Progenitor cell of endocrine pancreas (in vitro differentiated cells): ENCODE results near the gene VDR. TPM values are rescaled to one million over a fixed set of nuclear protein-coding genes. Genes with fewer than 3 reads are reported as not detected.

Experiments used
- DNase-seq: peaks from one replicate; pipeline ENCODE4 v3.0.0; 2021; ENCODE audit warnings: low spot score; ENCODE audit not compliant: unreplicated experiment
- H3K27ac Mint-ChIP-seq: 2 replicates; pipeline ENCODE4 v1.8.0; 2021; ENCODE audit warnings: mild to moderate bottlenecking, moderate library complexity, mixed read lengths
- H3K27me3 Mint-ChIP-seq: 2 replicates; pipeline ENCODE4 v1.8.0; 2021; ENCODE audit warnings: mixed read lengths
- H3K36me3 Mint-ChIP-seq: 2 replicates; pipeline ENCODE4 v1.8.0; 2022; ENCODE audit warnings: mixed read lengths; ENCODE audit not compliant: insufficient read depth
- H3K4me1 Mint-ChIP-seq: 2 replicates; pipeline ENCODE4 v1.8.0; 2021; ENCODE audit warnings: low read depth, mixed read lengths
- H3K4me3 Mint-ChIP-seq: 2 replicates; pipeline ENCODE4 v1.8.0; 2021; ENCODE audit warnings: low read depth, mild to moderate bottlenecking, moderate library complexity, mixed read lengths
- H3K9me3 Mint-ChIP-seq: 2 replicates; pipeline ENCODE4 v1.8.0; 2021; ENCODE audit warnings: low read depth, mixed read lengths
- total RNA-seq: library from RNA; stranded (reverse); gene quantifications from 2 replicates; pipeline ENCODE4 v1.2.1, GENCODE V29; 2021
- TF ChIP-seq, protein P1 (sequence below): fragments of 200-600 bp; sonication (generic); IDR thresholded peaks from one replicate; pipeline ENCODE4 v1.5.0; 2021; ENCODE audit warnings: antibody characterized with exemption, mild to moderate bottlenecking; ENCODE audit not compliant: unreplicated experiment

The VDR gene
- total RNA-seq, 1 donor from 2014 or later = 0.31 TPM

DNA sequence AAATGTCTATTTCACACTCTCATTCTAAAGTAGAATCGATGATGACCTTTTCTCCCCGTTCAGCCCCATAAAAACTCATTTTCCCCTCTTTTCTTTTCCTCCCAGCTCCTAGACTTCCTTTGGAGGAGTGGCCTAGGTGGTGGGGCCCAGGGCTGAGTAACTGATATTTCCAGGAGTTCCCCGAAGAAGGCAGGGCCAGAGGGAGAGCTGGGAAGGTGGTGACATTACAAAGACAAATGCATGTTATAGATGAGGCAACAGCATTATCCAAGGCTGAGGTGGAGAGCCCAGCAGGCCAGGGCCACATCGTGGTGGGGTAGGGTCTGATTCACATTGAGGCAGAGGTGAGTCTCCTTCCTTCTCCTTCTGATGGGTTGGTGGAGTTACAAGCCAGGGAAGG, 62.9 kb downstream of the VDR start:
- DNase-seq = no peak
- Mint-ChIP-seq H3K27ac (no peak overlapping the region), H3K27me3 (peaks cover 7% of the 10 kb centered on the region), H3K36me3 (no peaks in the 10 kb centered on the region), H3K9me3 (no peaks in the 10 kb centered on the region), H3K4me3 (no peak overlapping the region), H3K4me1 (peaks cover 17% of the 10 kb centered on the region)
- TF ChIP-seq, protein P1, sequence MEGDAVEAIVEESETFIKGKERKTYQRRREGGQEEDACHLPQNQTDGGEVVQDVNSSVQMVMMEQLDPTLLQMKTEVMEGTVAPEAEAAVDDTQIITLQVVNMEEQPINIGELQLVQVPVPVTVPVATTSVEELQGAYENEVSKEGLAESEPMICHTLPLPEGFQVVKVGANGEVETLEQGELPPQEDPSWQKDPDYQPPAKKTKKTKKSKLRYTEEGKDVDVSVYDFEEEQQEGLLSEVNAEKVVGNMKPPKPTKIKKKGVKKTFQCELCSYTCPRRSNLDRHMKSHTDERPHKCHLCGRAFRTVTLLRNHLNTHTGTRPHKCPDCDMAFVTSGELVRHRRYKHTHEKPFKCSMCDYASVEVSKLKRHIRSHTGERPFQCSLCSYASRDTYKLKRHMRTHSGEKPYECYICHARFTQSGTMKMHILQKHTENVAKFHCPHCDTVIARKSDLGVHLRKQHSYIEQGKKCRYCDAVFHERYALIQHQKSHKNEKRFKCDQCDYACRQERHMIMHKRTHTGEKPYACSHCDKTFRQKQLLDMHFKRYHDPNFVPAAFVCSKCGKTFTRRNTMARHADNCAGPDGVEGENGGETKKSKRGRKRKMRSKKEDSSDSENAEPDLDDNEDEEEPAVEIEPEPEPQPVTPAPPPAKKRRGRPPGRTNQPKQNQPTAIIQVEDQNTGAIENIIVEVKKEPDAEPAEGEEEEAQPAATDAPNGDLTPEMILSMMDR = no peak

DNA sequence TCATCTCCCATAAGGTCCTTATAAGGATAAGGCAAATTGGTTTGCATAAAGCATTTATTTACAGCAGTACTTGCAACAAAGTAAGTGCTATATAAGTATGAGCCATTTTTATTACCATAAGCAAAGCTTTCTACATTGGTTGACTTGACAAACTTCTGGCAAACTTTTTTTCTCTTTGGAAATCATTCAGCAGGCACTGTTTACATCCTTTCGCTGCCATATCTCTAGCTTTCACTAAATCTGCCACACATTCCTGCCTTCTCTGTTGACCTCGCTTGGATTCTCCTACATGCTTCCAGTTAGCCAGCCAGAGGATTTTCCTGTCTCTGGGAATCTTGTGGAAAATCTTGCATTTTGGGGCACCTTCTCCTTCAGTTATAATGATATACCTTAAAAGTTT, 63.3 kb downstream of the VDR start:
- Mint-ChIP-seq H3K9me3 (no peaks in the 10 kb centered on the region), H3K4me3 (no peak overlapping the region), H3K4me1 (peaks cover 14% of the 10 kb centered on the region), H3K36me3 (no peaks in the 10 kb centered on the region), H3K27me3 (peaks cover 7% of the 10 kb centered on the region), H3K27ac (no peak overlapping the region)
- TF ChIP-seq, protein P1 = no peak
- DNase-seq = no peak

DNA sequence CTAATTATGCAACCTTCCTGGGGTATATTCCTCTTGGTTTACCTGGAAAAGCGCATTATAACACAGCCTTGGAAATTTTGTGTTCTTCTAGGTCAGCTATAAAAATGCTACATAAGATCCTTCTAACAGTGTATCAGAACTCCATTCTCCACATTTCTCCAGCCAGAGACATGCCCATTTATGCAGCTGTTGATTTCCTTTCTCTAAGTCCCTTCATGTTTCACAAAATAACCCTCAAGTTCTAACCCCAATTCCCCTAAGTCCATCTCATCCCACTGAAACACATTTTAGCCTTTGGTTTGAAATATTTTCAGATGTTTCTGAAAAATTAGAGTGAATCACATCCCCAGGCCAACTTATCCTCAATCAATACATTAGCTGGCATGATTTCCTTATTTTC, 64.2 kb downstream of the VDR start:
- H3K27ac Mint-ChIP-seq = no peak overlapping the region
- peaks cover 19% of the 10 kb centered on the region for H3K4me1 Mint-ChIP-seq
- no peak overlapping the region for H3K4me3 Mint-ChIP-seq
- H3K27me3 Mint-ChIP-seq = peaks cover 7% of the 10 kb centered on the region
- no peaks in the 10 kb centered on the region for H3K9me3 Mint-ChIP-seq
- H3K36me3 Mint-ChIP-seq = no peaks in the 10 kb centered on the region
- no peak for DNase-seq
- TF ChIP-seq, protein P1 = no peak

DNA sequence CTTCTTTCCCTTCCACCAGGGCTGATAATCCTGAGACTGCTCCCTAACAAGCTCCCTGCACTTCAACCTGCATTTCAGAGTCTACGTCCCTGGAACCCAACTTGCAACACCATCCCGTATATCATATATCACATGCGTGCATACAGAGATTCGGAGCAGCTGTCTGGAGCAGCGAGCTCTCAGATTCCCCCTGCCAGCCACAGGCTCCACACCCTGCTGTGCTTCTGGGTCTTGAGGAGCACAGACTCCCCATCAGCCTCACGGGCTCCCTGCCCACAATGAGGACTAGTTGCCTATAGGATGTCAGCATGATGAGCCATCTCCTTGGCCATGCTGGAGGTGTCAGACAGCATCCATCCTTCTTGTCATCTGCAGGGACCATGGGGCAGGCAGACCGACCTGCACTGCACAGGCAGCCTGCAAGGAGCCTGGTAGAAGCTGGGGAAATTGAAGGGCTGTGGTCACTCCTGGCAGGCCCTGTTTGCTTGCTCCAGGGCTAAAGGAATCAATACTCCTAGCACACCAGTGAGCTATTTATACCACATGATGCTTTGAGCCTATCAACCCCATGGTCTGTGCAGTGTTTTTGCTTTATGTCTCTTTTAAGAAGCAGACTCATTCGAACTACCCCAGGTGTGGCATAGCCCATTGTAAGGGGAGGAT, 65.4 kb downstream of the VDR start:
- DNase-seq = no peak
- Mint-ChIP-seq H3K9me3 (no peaks in the 10 kb centered on the region), H3K4me1 (peaks cover 22% of the 10 kb centered on the region), H3K36me3 (no peaks in the 10 kb centered on the region), H3K27ac (no peak overlapping the region), H3K4me3 (no peak overlapping the region), H3K27me3 (peaks cover 4% of the 10 kb centered on the region)
- TF ChIP-seq, protein P1 = no peak

DNA sequence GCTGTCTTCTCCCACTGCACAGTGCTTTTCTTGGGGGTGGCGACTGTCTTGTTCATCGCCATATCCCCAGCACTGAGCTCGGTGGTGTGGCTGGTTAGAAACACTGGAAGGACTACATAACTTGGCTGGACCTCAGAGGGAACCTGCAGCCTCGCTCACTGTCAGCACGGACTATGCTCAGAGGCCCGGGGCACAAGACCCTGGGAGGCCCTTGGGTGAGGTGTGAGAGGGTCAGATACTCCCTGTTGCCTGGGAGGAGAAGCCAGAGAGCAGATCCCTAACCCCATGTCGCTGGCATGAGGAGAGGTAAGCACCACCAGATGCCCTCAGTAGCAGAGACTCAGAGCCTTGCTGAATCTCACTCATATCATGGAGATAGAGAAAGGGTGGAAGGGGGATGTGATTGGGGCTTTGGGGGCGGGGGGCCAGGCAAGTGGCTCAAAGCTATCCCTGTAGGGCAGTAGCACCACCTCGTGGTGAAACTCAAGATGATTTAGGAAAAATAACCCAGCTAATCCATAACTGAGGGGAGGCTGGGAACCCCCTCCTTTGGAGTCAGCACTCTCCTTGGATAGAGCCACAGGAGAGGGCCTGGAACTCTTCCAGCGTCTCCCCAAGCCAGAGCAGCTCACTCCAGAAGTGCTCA, 66.4 kb downstream of the VDR start:
- peaks cover 4% of the 10 kb centered on the region for H3K27me3 Mint-ChIP-seq
- DNase-seq = no peak
- H3K4me3 Mint-ChIP-seq = no peak overlapping the region
- no peak overlapping the region for H3K27ac Mint-ChIP-seq
- peaks cover 22% of the 10 kb centered on the region for H3K4me1 Mint-ChIP-seq
- TF ChIP-seq, protein P1 = peak; percentile 54
- H3K36me3 Mint-ChIP-seq = no peaks in the 10 kb centered on the region
- no peaks in the 10 kb centered on the region for H3K9me3 Mint-ChIP-seq
